ENCODE data around the gene ATP5IF1.

- TF ChIP-seq CTCF (conservative IDR thresholded peaks at IDR 0.05; ENCODE audit: low read length), result no peak
- TF ChIP-seq EZH2phosphoT487 (IDR thresholded peaks at IDR 0.05; ENCODE audit: borderline replicate concordance), result no peak
Measured at GRCh38 chr1:28236656-28237322, 865 bp downstream of the ATP5IF1 start.
